HepG2 (cell line): ENCODE measurements around the gene HSPA1B. TPM values are rescaled to one million over a fixed set of nuclear protein-coding genes. Genes with fewer than 3 reads are reported as not detected.

Experiments
- ARNT2 ChIP-seq: sonication (generic); formaldehyde crosslinking; IDR thresholded peaks from 2 replicates; pipeline ENCODE4 v1.8.0; 2022; ENCODE audit warnings: mild to moderate bottlenecking, low read depth, missing genetic modification reagents, moderate library complexity
- MAFF ChIP-seq: IDR thresholded peaks from 2 replicates; pipeline ENCODE4 v1.6.1; 2011; ENCODE audit warnings: low read depth, low read length, improper control_type of control experiment
- PPARG ChIP-seq: conservative IDR thresholded peaks from 2 replicates; pipeline ENCODE4 v1.6.1; 2016; ENCODE audit warnings: missing biosample characterization, missing genetic modification reagents
- polyA plus RNA-seq, 8 experiments: library from polyadenylated mRNA; depleted of rRNA in 3 of 8; stranded (reverse) in 7 of 8; unstranded in 1 of 8; fragments of >200 nt; fragmentation: Illumina TruSeq in 4 of 8; extraction: Trizol in 4 of 8; gene quantifications; 2 replicates each; pipeline versions ENCODE4 v1.2.1 to v1.2.3, GENCODE V29; 2011 to 2016; ENCODE audit warnings: low read depth in 4 of 8, missing spikeins in 1 of 8, mixed read lengths in 1 of 8; ENCODE audit not compliant: insufficient read depth in 1 of 8
- total RNA-seq, 5 experiments: library from RNA; depleted of rRNA; stranded (reverse); fragments of >200 nt; fragmentation: Illumina TruSeq; extraction: Trizol; gene quantifications; 2 replicates each; pipeline ENCODE4 v1.2.3, GENCODE V29; 2016; ENCODE audit warnings: low read depth in 1 of 5
- TF ChIP-seq, protein P1 (sequence below): sonication (generic); formaldehyde crosslinking; IDR thresholded peaks from 2 replicates; pipeline ENCODE4 v1.4.0; 2020; ENCODE audit warnings: missing genetic modification reagents
- TF ChIP-seq, protein P2 (sequence below): IDR thresholded peaks from 2 replicates; pipeline ENCODE4 v1.6.1; 2016; ENCODE audit warnings: control low read depth
- TF ChIP-seq, protein P3 (sequence below): sonication (generic); formaldehyde crosslinking; IDR thresholded peaks from 2 replicates; pipeline ENCODE4 v1.5.0; 2020; ENCODE audit warnings: missing genetic modification reagents, mild to moderate bottlenecking, borderline replicate concordance
- TF ChIP-seq, protein P4 (sequence below): sonication (generic); formaldehyde crosslinking; conservative IDR thresholded peaks from 2 replicates; pipeline ENCODE4 v1.4.0; 2020; ENCODE audit warnings: missing genetic modification reagents
- TF ChIP-seq, protein P5 (sequence below): sonication (generic); formaldehyde crosslinking; conservative IDR thresholded peaks from 2 replicates; pipeline ENCODE4 v1.5.0; 2020; ENCODE audit warnings: missing genetic modification reagents

Gene HSPA1B
- total and polyA plus RNA-seq, 2 of the 13 experiments (the other 11 are each of a cell fraction or from before 2014, with no cell fraction given), result 26.0 to 186 TPM

DNA sequence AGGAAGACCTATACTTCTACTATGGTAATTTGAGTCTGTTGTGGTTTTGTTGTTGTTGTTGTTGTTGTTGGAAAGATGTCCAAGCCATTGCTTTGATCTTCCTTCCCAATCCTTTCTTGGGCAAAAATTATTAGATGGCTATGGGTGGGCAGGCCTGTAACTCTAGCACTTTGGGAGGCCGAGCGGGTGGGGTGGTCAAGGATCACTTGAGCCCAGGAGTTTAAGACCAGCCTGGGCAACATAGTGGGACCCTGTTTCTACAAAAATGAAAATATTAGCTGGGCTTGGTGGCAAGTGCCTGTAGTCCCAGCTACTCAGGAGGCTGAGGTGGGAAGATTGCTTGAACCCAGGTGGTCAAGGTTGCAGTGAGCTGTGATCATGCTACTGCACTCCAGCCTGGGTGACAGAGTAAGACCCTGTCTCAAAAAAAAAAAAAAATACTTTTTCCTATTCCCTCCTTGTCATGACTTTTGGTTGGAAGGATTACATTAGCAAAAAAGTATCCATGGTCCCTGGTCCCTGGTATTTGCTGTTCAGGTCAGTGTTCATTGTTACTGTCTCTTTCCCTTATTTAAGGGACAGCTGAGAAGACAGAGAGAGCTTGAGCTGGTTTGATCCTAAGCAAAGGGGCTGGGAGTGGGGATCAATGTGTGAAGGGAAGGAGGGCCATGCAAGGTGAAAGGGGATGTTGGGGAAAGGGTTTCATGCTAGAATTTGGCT lies 23.4 kb downstream of the HSPA1B start (continued):
- TF ChIP-seq, protein P1, sequence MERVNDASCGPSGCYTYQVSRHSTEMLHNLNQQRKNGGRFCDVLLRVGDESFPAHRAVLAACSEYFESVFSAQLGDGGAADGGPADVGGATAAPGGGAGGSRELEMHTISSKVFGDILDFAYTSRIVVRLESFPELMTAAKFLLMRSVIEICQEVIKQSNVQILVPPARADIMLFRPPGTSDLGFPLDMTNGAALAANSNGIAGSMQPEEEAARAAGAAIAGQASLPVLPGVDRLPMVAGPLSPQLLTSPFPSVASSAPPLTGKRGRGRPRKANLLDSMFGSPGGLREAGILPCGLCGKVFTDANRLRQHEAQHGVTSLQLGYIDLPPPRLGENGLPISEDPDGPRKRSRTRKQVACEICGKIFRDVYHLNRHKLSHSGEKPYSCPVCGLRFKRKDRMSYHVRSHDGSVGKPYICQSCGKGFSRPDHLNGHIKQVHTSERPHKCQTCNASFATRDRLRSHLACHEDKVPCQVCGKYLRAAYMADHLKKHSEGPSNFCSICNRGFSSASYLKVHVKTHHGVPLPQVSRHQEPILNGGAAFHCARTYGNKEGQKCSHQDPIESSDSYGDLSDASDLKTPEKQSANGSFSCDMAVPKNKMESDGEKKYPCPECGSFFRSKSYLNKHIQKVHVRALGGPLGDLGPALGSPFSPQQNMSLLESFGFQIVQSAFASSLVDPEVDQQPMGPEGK (CRISPR knock-in tag), result no peak
- TF ChIP-seq ARNT2 (no peak), MAFF (no peak), PPARG (CRISPR knock-in tag) (no peak)
- TF ChIP-seq, protein P2, sequence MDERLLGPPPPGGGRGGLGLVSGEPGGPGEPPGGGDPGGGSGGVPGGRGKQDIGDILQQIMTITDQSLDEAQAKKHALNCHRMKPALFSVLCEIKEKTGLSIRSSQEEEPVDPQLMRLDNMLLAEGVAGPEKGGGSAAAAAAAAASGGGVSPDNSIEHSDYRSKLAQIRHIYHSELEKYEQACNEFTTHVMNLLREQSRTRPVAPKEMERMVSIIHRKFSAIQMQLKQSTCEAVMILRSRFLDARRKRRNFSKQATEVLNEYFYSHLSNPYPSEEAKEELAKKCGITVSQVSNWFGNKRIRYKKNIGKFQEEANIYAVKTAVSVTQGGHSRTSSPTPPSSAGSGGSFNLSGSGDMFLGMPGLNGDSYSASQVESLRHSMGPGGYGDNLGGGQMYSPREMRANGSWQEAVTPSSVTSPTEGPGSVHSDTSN (CRISPR knock-in tag), result no peak
- TF ChIP-seq, protein P3, sequence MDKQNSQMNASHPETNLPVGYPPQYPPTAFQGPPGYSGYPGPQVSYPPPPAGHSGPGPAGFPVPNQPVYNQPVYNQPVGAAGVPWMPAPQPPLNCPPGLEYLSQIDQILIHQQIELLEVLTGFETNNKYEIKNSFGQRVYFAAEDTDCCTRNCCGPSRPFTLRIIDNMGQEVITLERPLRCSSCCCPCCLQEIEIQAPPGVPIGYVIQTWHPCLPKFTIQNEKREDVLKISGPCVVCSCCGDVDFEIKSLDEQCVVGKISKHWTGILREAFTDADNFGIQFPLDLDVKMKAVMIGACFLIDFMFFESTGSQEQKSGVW (CRISPR knock-in tag), result no peak
- TF ChIP-seq, protein P4, sequence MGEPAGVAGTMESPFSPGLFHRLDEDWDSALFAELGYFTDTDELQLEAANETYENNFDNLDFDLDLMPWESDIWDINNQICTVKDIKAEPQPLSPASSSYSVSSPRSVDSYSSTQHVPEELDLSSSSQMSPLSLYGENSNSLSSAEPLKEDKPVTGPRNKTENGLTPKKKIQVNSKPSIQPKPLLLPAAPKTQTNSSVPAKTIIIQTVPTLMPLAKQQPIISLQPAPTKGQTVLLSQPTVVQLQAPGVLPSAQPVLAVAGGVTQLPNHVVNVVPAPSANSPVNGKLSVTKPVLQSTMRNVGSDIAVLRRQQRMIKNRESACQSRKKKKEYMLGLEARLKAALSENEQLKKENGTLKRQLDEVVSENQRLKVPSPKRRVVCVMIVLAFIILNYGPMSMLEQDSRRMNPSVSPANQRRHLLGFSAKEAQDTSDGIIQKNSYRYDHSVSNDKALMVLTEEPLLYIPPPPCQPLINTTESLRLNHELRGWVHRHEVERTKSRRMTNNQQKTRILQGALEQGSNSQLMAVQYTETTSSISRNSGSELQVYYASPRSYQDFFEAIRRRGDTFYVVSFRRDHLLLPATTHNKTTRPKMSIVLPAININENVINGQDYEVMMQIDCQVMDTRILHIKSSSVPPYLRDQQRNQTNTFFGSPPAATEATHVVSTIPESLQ (CRISPR knock-in tag), result no peak
- TF ChIP-seq, protein P5, sequence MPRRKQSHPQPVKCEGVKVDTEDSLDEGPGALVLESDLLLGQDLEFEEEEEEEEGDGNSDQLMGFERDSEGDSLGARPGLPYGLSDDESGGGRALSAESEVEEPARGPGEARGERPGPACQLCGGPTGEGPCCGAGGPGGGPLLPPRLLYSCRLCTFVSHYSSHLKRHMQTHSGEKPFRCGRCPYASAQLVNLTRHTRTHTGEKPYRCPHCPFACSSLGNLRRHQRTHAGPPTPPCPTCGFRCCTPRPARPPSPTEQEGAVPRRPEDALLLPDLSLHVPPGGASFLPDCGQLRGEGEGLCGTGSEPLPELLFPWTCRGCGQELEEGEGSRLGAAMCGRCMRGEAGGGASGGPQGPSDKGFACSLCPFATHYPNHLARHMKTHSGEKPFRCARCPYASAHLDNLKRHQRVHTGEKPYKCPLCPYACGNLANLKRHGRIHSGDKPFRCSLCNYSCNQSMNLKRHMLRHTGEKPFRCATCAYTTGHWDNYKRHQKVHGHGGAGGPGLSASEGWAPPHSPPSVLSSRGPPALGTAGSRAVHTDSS, result no peak
